Measurements from ENCODE around the gene SPACA4.

The SPACA4 gene

DNA sequence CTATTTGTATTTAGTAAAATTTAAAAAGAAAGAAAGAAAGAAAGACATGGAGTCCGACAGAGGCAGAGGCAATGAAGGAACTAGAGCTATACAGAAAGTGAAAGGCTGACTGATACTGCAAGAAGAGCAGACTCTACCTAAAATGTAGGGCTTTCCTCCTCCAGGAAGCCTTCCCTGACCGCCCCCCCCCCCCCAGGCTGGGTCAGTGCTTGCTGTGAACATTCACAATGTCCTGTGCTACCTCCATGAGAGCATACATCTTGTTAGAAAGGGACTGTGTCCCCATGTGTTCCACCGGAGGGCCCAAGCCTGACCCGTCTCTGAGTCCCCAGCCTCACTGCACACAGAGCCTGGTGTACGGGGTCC lies 45.1 kb downstream of the SPACA4 start:
- no peak for DNase-seq

DNA sequence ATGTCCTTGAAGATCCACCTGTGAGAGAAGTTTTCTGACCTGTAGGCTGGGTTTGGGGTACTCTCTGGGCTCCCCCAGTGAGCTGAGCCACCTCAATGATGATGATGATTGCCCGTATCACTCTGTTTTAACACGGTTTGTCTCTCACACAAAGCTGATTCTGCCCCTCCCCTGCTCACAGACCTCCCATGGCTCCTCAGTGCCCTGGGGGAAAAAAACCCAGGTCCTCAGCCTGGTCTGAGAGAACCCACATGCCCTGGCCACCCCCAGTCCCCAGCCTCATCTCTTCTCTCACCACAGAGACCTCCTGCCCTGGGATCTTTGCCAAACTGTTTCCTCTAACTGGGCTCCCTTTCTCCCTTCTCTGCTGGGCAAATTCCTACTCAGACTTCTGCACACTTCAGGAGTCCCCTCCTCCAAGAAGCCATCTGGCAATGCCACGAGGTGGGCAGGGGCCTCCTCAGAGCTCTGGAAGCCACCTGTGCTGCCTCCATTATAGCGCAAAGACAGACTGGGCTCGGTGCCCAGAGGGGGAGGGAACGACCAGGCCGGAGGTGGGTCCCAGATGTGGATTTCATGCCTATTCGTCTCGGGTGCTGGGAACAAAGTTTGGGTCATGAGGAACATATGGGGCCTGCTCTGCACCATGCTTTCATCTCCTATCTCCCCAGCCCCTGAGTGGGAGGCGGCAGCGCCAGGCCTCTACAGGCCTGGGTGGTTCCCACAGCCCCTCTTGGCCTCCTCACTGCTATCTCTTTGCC lies 47.9 kb downstream of the SPACA4 start:
- no peak for DNase-seq

DNA sequence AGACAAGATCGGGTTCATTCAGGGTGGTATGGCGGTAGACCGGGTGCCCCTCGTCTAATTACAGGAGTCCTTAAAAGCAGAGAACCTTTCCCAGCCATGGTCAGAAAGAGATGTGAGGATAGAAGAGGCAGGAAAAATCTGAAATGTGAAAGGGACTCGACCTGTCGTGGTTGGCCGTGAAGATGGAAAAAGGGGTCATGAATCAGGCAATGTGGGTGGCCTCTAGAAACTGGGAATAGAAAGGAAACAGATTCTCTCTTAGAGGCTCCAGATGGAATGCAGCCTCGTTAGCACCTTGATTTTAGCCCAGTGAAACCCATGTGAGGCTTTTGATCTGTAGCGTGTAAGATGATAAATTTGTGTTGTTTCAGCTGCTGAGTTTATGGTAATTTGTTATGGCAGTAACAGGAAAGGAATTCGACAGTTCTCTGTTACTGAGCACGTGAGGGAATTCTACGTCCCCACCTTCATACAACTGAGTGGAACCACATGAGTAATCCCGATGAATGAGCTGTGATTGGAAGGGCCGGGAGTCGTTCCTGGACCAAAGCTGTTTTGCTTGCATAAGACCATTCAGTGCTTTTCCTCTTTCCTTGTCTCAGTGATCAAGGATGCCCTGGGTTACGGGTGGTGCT lies 50.4 kb downstream of the SPACA4 start:
- no peak for DNase-seq

Data from suppressor macrophage (primary cell).